ENCODE results near the gene TMEM200A. TPM values are rescaled to one million over a fixed set of nuclear protein-coding genes. Genes with fewer than 3 reads are reported as not detected.

The TMEM200A gene
- total and polyA plus RNA-seq, 5 donors from 2014 or later = 0.07 to 1.1 (median 0.40) TPM

GRCh38 chr6:130411481-130411880 is 45.7 kb downstream of the TMEM200A start:
- no peak for DNase-seq
- Histone ChIP-seq H3K4me1 (ENCODE audit: control insufficient read depth, insufficient read depth, low read length, poor library complexity, severe bottlenecking) (no peaks in the 10 kb centered on the region), H3K36me3 (ENCODE audit: control insufficient read depth, insufficient read depth, low read length) (no peaks in the 10 kb centered on the region), H3K9me3 (ENCODE audit: control insufficient read depth in 2 of 2, low read length in 2 of 2) (no peaks in the 10 kb centered on the region), H3K27me3 (ENCODE audit: control insufficient read depth, insufficient read depth, low read length) (peaks cover 4% of the 10 kb centered on the region), H3K27ac (ENCODE audit: insufficient read depth, low read length, poor library complexity, severe bottlenecking) (no peak overlapping the region), H3K4me3 (ENCODE audit: low read depth, low read length) (no peak overlapping the region)
- Mint-ChIP-seq H3K9me3 (peaks cover 0 to 3% (median 0%) of the 10 kb centered on the region in 7 donors), H3K27me3 (peaks cover 10% of the 10 kb centered on the region), H3K27ac (no peak overlapping the region), H3K36me3 (no peaks in the 10 kb centered on the region), H3K4me1 (no peaks in the 10 kb centered on the region), H3K4me3 (no peak overlapping the region)
- no peak for ATAC-seq (ENCODE audit: low read depth in 2 of 2)

GRCh38 chr6:130412556-130413290 is 46.9 kb downstream of the TMEM200A start:
- Mint-ChIP-seq H3K9me3 (peaks cover 0 to 3% (median 0%) of the 10 kb centered on the region in 7 donors), H3K27ac (no peak overlapping the region), H3K27me3 (peaks cover 6% of the 10 kb centered on the region), H3K4me3 (no peak overlapping the region), H3K36me3 (no peaks in the 10 kb centered on the region), H3K4me1 (no peaks in the 10 kb centered on the region)
- Histone ChIP-seq H3K27me3 (ENCODE audit: control insufficient read depth, insufficient read depth, low read length) (peaks cover 4% of the 10 kb centered on the region), H3K4me1 (ENCODE audit: control insufficient read depth, insufficient read depth, low read length, poor library complexity, severe bottlenecking) (no peaks in the 10 kb centered on the region), H3K4me3 (ENCODE audit: low read depth, low read length) (no peak overlapping the region), H3K9me3 (ENCODE audit: control insufficient read depth in 2 of 2, low read length in 2 of 2) (no peaks in the 10 kb centered on the region), H3K27ac (ENCODE audit: insufficient read depth, low read length, poor library complexity, severe bottlenecking) (no peak overlapping the region), H3K36me3 (ENCODE audit: control insufficient read depth, insufficient read depth, low read length) (no peaks in the 10 kb centered on the region)
- DNase-seq (no peak), ATAC-seq (ENCODE audit: low read depth in 2 of 2) (no peak)

- no peaks in the 10 kb centered on the region for H3K36me3 Mint-ChIP-seq
- no peaks in the 10 kb centered on the region for H3K36me3 ChIP-seq (ENCODE audit: control insufficient read depth, insufficient read depth, low read length)
- H3K27me3 ChIP-seq (ENCODE audit: control insufficient read depth, insufficient read depth, low read length) = no peaks in the 10 kb centered on the region
- H3K4me3 Mint-ChIP-seq = no peak overlapping the region
- H3K4me1 ChIP-seq (ENCODE audit: control insufficient read depth, insufficient read depth, low read length, poor library complexity, severe bottlenecking) = no peaks in the 10 kb centered on the region
- no peaks in the 10 kb centered on the region for H3K9me3 ChIP-seq (ENCODE audit: control insufficient read depth in 2 of 2, low read length in 2 of 2)
- no peak overlapping the region for H3K27ac Mint-ChIP-seq
- no peak overlapping the region for H3K27ac ChIP-seq (ENCODE audit: insufficient read depth, low read length, poor library complexity, severe bottlenecking)
- no peak for DNase-seq
- no peak for ATAC-seq (ENCODE audit: low read depth in 2 of 2)
- H3K9me3 Mint-ChIP-seq = peaks cover 0 to 3% (median 0%) of the 10 kb centered on the region in 7 donors
- no peaks in the 10 kb centered on the region for H3K4me1 Mint-ChIP-seq
- H3K27me3 Mint-ChIP-seq = peaks cover 10% of the 10 kb centered on the region
- no peak overlapping the region for H3K4me3 ChIP-seq (ENCODE audit: low read depth, low read length)
Observed at GRCh38 chr6:130417951-130418350, 52.1 kb downstream of the TMEM200A start.

GRCh38 chr6:130420911-130421310 is 55.1 kb downstream of the TMEM200A start:
- H3K4me3 Mint-ChIP-seq = no peak overlapping the region
- no peak for DNase-seq

GRCh38 chr6:130421585-130421984 is 55.8 kb downstream of the TMEM200A start:
- H3K36me3 Mint-ChIP-seq = no peaks in the 10 kb centered on the region
- DNase-seq = no peak

More at GRCh38 chr6:130420911-130421310, 55.1 kb downstream of the TMEM200A start:
- H3K4me1 Mint-ChIP-seq = peaks cover 0 to 2% (median 0%) of the 10 kb centered on the region in 4 donors
- H3K36me3 Mint-ChIP-seq = no peaks in the 10 kb centered on the region
- no peak for ATAC-seq (ENCODE audit: low read depth in 2 of 2)
- H3K4me1 ChIP-seq (ENCODE audit: control insufficient read depth, insufficient read depth, low read length, poor library complexity, severe bottlenecking) = no peaks in the 10 kb centered on the region
- no peak overlapping the region for H3K27ac ChIP-seq (ENCODE audit: insufficient read depth, low read length, poor library complexity, severe bottlenecking)
- no peaks in the 10 kb centered on the region for H3K36me3 ChIP-seq (ENCODE audit: control insufficient read depth, insufficient read depth, low read length)
- no peaks in the 10 kb centered on the region for H3K9me3 ChIP-seq (ENCODE audit: control insufficient read depth in 2 of 2, low read length in 2 of 2)
- peaks cover 4% of the 10 kb centered on the region for H3K27me3 Mint-ChIP-seq
- H3K27ac Mint-ChIP-seq = peak overlapping the region in 1 of 3 donors; percentile 15
- H3K9me3 Mint-ChIP-seq = no peaks in the 10 kb centered on the region
- no peak overlapping the region for H3K4me3 ChIP-seq (ENCODE audit: low read depth, low read length)
- peaks cover 1% of the 10 kb centered on the region for H3K27me3 ChIP-seq (ENCODE audit: control insufficient read depth, insufficient read depth, low read length)

GRCh38 chr6:130423044-130423443 is 57.2 kb downstream of the TMEM200A start:
- Histone ChIP-seq H3K27ac (ENCODE audit: insufficient read depth, low read length, poor library complexity, severe bottlenecking) (no peak overlapping the region), H3K27me3 (ENCODE audit: control insufficient read depth, insufficient read depth, low read length) (peaks cover 4% of the 10 kb centered on the region), H3K4me1 (ENCODE audit: control insufficient read depth, insufficient read depth, low read length, poor library complexity, severe bottlenecking) (no peaks in the 10 kb centered on the region), H3K4me3 (ENCODE audit: low read depth, low read length) (no peak overlapping the region), H3K36me3 (ENCODE audit: control insufficient read depth, insufficient read depth, low read length) (no peaks in the 10 kb centered on the region), H3K9me3 (ENCODE audit: control insufficient read depth in 2 of 2, low read length in 2 of 2) (no peaks in the 10 kb centered on the region)
- no peak overlapping the region for H3K27ac Mint-ChIP-seq
- H3K4me1 Mint-ChIP-seq = peaks cover 0 to 2% (median 0%) of the 10 kb centered on the region in 4 donors
- H3K9me3 Mint-ChIP-seq = no peaks in the 10 kb centered on the region
- ATAC-seq (ENCODE audit: low read depth in 2 of 2) (no peak), DNase-seq (no peak)
- H3K27me3 Mint-ChIP-seq = peaks cover 4% of the 10 kb centered on the region
- H3K4me3 Mint-ChIP-seq = no peak overlapping the region
- no peaks in the 10 kb centered on the region for H3K36me3 Mint-ChIP-seq

More at GRCh38 chr6:130421585-130421984, 55.8 kb downstream of the TMEM200A start:
- ATAC-seq (ENCODE audit: low read depth in 2 of 2) = no peak
- H3K36me3 ChIP-seq (ENCODE audit: control insufficient read depth, insufficient read depth, low read length) = no peaks in the 10 kb centered on the region
- peaks cover 0 to 2% (median 0%) of the 10 kb centered on the region in 4 donors for H3K4me1 Mint-ChIP-seq
- H3K27ac Mint-ChIP-seq = no peak overlapping the region
- no peaks in the 10 kb centered on the region for H3K9me3 ChIP-seq (ENCODE audit: control insufficient read depth in 2 of 2, low read length in 2 of 2)
- H3K27ac ChIP-seq (ENCODE audit: insufficient read depth, low read length, poor library complexity, severe bottlenecking) = no peak overlapping the region
- peaks cover 1% of the 10 kb centered on the region for H3K27me3 ChIP-seq (ENCODE audit: control insufficient read depth, insufficient read depth, low read length)
- H3K4me3 Mint-ChIP-seq = no peak overlapping the region
- H3K4me3 ChIP-seq (ENCODE audit: low read depth, low read length) = no peak overlapping the region
- no peaks in the 10 kb centered on the region for H3K4me1 ChIP-seq (ENCODE audit: control insufficient read depth, insufficient read depth, low read length, poor library complexity, severe bottlenecking)
- H3K27me3 Mint-ChIP-seq = peaks cover 4% of the 10 kb centered on the region
- no peaks in the 10 kb centered on the region for H3K9me3 Mint-ChIP-seq

GRCh38 chr6:130424710-130425109 is 58.9 kb downstream of the TMEM200A start:
- H3K9me3 ChIP-seq (ENCODE audit: control insufficient read depth in 2 of 2, low read length in 2 of 2) = no peaks in the 10 kb centered on the region
- H3K4me1 ChIP-seq (ENCODE audit: control insufficient read depth, insufficient read depth, low read length, poor library complexity, severe bottlenecking) = no peaks in the 10 kb centered on the region
- H3K4me1 Mint-ChIP-seq = peaks cover 0 to 2% (median 0%) of the 10 kb centered on the region in 4 donors
- no peak overlapping the region for H3K4me3 Mint-ChIP-seq
- no peak for DNase-seq
- peaks cover 4% of the 10 kb centered on the region for H3K27me3 ChIP-seq (ENCODE audit: control insufficient read depth, insufficient read depth, low read length)
- no peak overlapping the region for H3K27ac Mint-ChIP-seq
- no peak for ATAC-seq (ENCODE audit: low read depth in 2 of 2)
- H3K9me3 Mint-ChIP-seq = peaks cover 0 to 2% (median 0%) of the 10 kb centered on the region in 7 donors
- H3K27me3 Mint-ChIP-seq = peaks cover 4% of the 10 kb centered on the region
- H3K36me3 ChIP-seq (ENCODE audit: control insufficient read depth, insufficient read depth, low read length) = no peaks in the 10 kb centered on the region
- H3K27ac ChIP-seq (ENCODE audit: insufficient read depth, low read length, poor library complexity, severe bottlenecking) = no peak overlapping the region
- no peak overlapping the region for H3K4me3 ChIP-seq (ENCODE audit: low read depth, low read length)
- no peaks in the 10 kb centered on the region for H3K36me3 Mint-ChIP-seq

GRCh38 chr6:130425537-130425936 is 59.7 kb downstream of the TMEM200A start:
- Histone ChIP-seq H3K4me1 (ENCODE audit: control insufficient read depth, insufficient read depth, low read length, poor library complexity, severe bottlenecking) (no peaks in the 10 kb centered on the region), H3K36me3 (ENCODE audit: control insufficient read depth, insufficient read depth, low read length) (no peaks in the 10 kb centered on the region), H3K27me3 (ENCODE audit: control insufficient read depth, insufficient read depth, low read length) (peaks cover 4% of the 10 kb centered on the region), H3K9me3 (ENCODE audit: control insufficient read depth in 2 of 2, low read length in 2 of 2) (no peaks in the 10 kb centered on the region), H3K27ac (ENCODE audit: insufficient read depth, low read length, poor library complexity, severe bottlenecking) (no peak overlapping the region), H3K4me3 (ENCODE audit: low read depth, low read length) (no peak overlapping the region)
- Mint-ChIP-seq H3K4me1 (peaks cover 0 to 2% (median 0%) of the 10 kb centered on the region in 4 donors), H3K9me3 (peaks cover 0 to 2% (median 0%) of the 10 kb centered on the region in 7 donors), H3K27me3 (peaks cover 4% of the 10 kb centered on the region), H3K36me3 (no peaks in the 10 kb centered on the region), H3K4me3 (no peak overlapping the region), H3K27ac (no peak overlapping the region)
- ATAC-seq (ENCODE audit: low read depth in 2 of 2) (no peak), DNase-seq (no peak)

Measured in CD4-positive, CD25-positive, alpha-beta regulatory T cell (primary cell).